COR-L47 (cell line): ENCODE data around the gene MRPS24.
"Not testable (repeated sequence)": the region's sequence is repeated elsewhere in the genome, so short reads cannot be mapped to it uniquely, and the experiment has no call there.

ENCODE experiments used
- DNase-seq: peaks from one replicate; lab custom pipeline; 2025; lab: John Stamatoyannopoulos, UW

Gene MRPS24

GRCh38 chr7:43838201-43838658 is 31.1 kb downstream of the MRPS24 start:
- no peak for DNase-seq

DNA sequence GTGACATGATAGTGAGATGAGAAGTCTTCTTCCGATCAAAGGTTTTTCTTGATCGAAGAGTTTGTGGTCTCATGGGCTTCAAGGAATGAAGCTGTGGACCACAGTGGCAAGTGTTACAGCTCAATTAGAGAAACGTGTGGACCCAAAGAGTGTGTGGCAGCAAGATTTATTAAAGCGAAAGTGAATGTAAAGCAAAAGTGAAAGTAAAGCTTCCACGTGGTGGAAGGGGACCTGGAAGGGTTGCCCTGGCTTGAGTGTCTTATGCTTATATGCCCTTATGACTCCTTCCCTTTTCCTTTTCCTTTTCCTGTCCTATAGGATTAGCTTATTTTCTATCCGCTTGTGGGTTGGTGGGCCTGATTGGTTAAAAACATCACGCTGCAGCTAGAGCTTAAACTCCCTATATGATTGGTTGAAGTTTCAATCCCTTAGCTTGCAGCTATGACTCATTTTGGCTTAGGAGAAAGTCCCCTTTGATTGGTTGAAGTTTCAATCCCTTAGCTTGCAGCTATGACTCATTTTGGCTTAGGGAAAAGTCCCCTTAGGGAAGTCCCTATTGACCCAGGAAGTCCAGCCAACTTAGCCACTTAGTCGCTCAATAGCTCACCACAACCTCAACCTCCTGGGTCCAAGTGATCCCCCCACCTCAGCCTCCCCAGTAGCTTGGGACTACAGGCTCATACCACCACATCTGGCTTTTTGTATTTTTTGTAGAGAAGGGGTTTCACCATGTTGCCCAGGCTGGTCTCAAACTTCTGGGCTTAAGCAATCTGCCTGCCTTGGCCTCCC is 34.7 kb downstream of the MRPS24 start:
- no peak for DNase-seq

GRCh38 chr7:43830917-43831316 is 38.4 kb downstream of the MRPS24 start:
- DNase-seq, result not testable (repeated sequence)

DNA sequence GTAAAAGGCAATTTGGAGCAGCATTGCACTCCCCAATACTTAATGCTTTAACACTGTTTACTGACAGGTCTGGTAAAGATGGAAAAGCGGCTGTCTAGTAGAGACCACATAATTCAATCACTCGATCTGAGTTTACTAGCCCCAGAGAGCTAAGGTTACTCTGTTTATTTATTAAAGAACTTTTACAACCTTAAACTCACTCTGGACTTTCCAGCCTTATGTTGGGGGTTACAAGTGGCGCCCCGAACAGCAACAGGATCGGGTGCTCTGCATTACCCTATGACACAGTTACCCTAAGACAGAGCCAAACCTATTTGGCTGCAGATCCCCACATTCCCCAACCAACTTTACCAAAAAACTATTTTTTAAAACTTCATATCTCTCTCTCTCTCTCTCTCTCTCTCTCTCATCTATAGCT is 43.9 kb downstream of the MRPS24 start:
- DNase-seq, result no peak

- DNase-seq, result no peak
Observed at GRCh38 chr7:43824963-43825362, 44.4 kb downstream of the MRPS24 start.

DNA sequence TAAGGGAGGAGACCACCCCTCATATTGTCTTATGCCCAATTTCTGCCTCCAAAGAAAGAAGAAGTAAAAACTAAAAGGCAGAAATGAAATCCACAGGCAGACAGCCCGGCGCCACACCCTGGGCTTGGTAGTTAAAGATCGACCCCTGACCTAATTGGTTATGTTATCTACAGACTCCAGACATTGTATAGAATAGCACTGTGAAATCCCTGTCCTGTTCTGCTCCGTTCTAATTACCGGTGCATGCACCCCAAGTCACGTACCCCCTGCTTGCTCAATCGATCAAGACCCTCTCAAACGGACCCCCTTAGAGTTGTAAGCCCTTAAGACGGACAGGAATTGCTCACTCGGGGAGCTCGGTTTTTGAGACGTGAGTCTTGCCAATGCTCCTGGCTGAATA is 44.8 kb downstream of the MRPS24 start:
- DNase-seq, result not testable (repeated sequence)

DNA sequence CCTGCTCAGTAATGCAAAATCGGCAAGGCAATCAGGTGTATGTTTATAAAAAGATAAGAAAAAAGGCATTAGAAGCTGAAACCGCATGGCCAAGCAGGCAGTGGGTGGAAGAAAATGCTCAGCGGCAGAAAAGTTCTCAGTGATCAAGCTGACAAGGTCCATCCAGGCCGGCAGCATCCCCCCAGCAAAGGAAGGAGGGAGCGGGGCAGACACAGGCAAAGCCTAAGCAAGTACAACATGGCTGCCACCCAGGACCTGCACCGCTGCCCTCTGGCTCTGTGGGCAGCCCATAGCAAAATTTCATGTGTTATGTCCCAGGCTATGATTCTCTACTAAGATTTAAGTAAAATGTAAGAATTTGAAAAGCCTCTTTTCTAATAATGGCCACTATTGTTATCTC is 45.4 kb downstream of the MRPS24 start:
- no peak for DNase-seq

GRCh38 chr7:43823425-43823824 is 45.9 kb downstream of the MRPS24 start:
- not testable (repeated sequence) for DNase-seq
